Right atrium auricular region (tissue), 2 donors: ENCODE results near the gene SHISAL2A. TPM values are rescaled to one million over a fixed set of nuclear protein-coding genes. Genes with fewer than 3 reads are reported as not detected.

ENCODE experiments used
- DNase-seq: peaks from one replicate; pipeline ENCODE4 v3.0.0-alpha.2; 2019; ENCODE audit warnings: low spot score
- H3K27ac ChIP-seq, 2 donors: fragments of 200-600 bp; sonication (generic); 1 replicate in 1 of 2; 2 replicates in 1 of 2; pipeline ENCODE4 v1.5.1; 2016 to 2019
- H3K27me3 ChIP-seq, 2 donors: fragments of 200-600 bp; sonication (generic); one replicate each; pipeline versions ENCODE4 v1.5.1 to v1.6.0; 2017 to 2019
- H3K36me3 ChIP-seq: fragments of 200-600 bp; sonication (generic); one replicate; pipeline ENCODE4 v1.5.1; 2016
- H3K4me1 ChIP-seq, 2 donors: fragments of 200-600 bp; sonication (generic); one replicate each; pipeline versions ENCODE4 v1.5.1 to v1.6.0; 2017 to 2019
- H3K4me3 ChIP-seq, 2 donors: fragments of 200-600 bp; sonication (generic); 1 replicate in 1 of 2; 2 replicates in 1 of 2; pipeline ENCODE4 v1.5.1; 2017 to 2019; ENCODE audit warnings: mild to moderate bottlenecking in 1 of 2, moderate library complexity in 1 of 2
- H3K9me3 ChIP-seq, 2 donors: fragments of 200-600 bp; sonication (generic); one replicate each; pipeline ENCODE4 v1.5.1; 2019
- total RNA-seq, 2 donors: library from RNA; depleted of rRNA; stranded (reverse); fragments of >200 nt; gene quantifications; one replicate each; pipeline ENCODE4 v1.1.0, GENCODE V29; 2016
- TF ChIP-seq, protein P1 (sequence below), 2 donors: fragments of 200-600 bp; sonication (generic); IDR thresholded peaks; one replicate each; pipeline ENCODE4 v1.5.1; 2019; ENCODE audit warnings: antibody characterized with exemption in 2 of 2

Gene SHISAL2A
- total RNA-seq, 2 donors from 2014 or later: not detected

DNA sequence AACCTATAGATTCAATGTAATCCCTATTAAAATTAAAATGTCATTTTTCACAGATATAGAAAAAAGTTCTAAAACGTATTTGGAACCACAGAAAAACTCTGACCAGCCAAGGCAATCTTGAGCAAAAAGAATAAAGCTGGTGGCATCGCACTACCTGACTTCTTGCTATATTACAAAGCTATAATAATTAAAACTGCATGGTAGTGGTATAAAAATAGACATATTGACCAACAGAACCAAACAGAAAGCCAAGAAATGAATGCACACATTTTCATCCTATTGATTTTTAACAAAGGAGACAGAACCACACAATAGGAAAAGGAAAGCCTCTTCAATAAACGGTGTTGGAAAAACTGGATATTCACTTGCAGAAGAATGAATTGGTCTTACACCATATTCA lies 9.2 kb upstream of the SHISAL2A start:
- Histone ChIP-seq H3K4me3 (no peak overlapping the region), H3K27me3 (no peaks in the 10 kb centered on the region), H3K4me1 (no peaks in the 10 kb centered on the region), H3K36me3 (no peaks in the 10 kb centered on the region), H3K27ac (no peak overlapping the region), H3K9me3 (peaks cover 9 to 33% of the 10 kb centered on the region in 2 donors)
- no peak for DNase-seq
- TF ChIP-seq, protein P1, sequence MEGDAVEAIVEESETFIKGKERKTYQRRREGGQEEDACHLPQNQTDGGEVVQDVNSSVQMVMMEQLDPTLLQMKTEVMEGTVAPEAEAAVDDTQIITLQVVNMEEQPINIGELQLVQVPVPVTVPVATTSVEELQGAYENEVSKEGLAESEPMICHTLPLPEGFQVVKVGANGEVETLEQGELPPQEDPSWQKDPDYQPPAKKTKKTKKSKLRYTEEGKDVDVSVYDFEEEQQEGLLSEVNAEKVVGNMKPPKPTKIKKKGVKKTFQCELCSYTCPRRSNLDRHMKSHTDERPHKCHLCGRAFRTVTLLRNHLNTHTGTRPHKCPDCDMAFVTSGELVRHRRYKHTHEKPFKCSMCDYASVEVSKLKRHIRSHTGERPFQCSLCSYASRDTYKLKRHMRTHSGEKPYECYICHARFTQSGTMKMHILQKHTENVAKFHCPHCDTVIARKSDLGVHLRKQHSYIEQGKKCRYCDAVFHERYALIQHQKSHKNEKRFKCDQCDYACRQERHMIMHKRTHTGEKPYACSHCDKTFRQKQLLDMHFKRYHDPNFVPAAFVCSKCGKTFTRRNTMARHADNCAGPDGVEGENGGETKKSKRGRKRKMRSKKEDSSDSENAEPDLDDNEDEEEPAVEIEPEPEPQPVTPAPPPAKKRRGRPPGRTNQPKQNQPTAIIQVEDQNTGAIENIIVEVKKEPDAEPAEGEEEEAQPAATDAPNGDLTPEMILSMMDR (IDR thresholded peaks at IDR 0.05): no peak

DNA sequence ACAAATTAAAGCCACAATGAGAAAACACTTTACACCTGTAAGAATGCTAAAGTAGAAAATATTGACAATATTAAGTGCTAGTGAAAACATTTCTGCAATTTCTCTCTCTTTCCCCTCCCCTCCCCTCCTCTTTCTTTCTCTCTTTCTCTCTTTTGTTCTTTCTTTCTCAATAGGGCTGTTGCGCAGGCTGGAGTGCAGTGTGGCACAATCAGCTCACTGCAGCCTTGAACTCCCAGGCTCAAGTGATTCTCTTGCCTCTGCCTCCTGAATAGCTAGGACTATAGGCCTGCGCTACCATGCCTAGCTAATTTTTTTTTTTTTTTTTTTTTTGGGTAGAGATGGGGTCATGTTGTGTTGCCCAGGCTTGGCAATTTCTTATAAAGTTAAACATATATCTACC lies 5.9 kb upstream of the SHISAL2A start:
- Histone ChIP-seq H3K9me3 (peaks cover 8 to 21% of the 10 kb centered on the region in 2 donors), H3K27me3 (no peaks in the 10 kb centered on the region), H3K36me3 (no peaks in the 10 kb centered on the region), H3K4me3 (no peak overlapping the region), H3K27ac (no peak overlapping the region), H3K4me1 (peaks cover 0 to under 1% of the 10 kb centered on the region in 2 donors)
- DNase-seq: no peak
- TF ChIP-seq, protein P1 (IDR thresholded peaks at IDR 0.05): no peak

DNA sequence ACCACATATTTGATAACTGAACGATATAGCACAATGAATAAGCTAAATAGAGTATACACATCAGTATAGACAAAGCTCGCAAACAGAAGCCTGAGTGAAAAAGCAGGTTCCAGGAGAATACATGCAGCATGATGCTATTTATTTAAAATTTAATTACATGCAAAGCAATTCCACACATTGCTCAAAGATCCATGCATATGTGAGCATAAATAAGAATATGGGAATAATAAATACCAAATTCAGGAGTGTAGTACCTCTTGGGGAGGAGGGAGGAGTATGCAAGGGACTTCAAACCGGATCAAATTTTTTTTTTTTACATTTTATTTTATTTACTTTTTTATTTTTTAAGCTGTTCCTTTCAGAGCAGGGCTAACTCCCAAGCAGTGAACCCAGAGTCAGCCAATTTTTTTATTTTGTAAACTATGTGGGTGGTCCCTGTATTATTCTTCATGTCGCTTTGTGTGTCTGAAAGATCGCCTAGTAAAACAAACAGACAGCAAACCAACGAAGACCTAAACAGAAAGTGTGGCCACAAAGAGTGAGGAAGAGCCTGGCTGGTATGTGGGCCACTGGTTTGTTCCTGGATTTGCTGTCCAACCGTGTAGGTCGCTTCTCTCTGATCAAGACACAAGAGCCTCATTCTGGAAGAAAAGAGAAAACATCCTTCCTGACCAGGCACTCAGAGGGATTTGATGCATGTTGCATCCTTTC lies 4.2 kb upstream of the SHISAL2A start:
- Histone ChIP-seq H3K4me3 (no peak overlapping the region), H3K9me3 (peaks cover 0 to 4% of the 10 kb centered on the region in 2 donors), H3K27ac (no peak overlapping the region), H3K4me1 (peaks cover 0 to 11% of the 10 kb centered on the region in 2 donors), H3K27me3 (no peaks in the 10 kb centered on the region), H3K36me3 (no peaks in the 10 kb centered on the region)
- no peak for DNase-seq
- TF ChIP-seq, protein P1 (IDR thresholded peaks at IDR 0.05): no peak

DNA sequence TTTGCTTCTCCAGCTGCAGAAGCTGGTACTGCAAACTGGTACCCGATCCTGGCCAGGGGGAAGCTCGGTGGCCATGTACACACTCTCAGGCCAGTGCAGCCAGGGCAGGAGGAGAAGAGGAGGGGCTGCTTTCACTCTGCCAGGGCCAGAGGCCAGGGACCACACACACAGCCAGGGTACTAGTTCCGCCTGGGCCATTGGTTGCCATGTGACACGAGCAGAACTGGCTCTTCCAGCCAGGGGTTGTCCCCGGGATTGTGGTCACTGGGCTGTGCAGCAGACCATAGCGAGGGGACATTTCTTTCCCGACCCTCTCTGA lies 3.7 kb upstream of the SHISAL2A start:
- Histone ChIP-seq H3K27me3 (peaks cover 0 to 3% of the 10 kb centered on the region in 2 donors), H3K9me3 (no peaks in the 10 kb centered on the region), H3K4me1 (peaks cover 0 to 11% of the 10 kb centered on the region in 2 donors), H3K36me3 (no peaks in the 10 kb centered on the region), H3K4me3 (no peak overlapping the region), H3K27ac (no peak overlapping the region)
- TF ChIP-seq, protein P1 (IDR thresholded peaks at IDR 0.05): no peak
- no peak for DNase-seq

DNA sequence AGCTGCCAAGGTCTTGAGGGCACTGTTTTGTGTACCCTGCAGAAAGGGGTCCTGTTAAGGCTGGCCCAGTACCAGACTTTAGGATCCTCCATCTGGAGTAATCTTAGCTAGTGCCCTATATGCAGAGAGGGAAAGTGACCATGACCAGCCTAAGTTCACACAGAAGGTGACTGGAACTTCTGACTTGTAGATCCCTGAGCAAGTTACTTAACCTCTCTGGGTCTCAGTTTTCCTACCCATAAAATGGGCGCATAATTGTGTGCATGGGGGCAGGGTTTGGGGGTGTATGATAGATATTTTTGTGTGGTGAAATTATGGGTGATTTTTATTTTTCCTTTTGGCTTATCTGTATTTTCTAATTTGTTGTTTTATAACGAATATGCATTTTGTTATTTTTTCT lies 3.3 kb upstream of the SHISAL2A start:
- Histone ChIP-seq H3K27me3 (peaks cover 0 to 3% of the 10 kb centered on the region in 2 donors), H3K27ac (no peak overlapping the region), H3K36me3 (no peaks in the 10 kb centered on the region), H3K4me3 (no peak overlapping the region), H3K4me1 (peaks cover 0 to 11% of the 10 kb centered on the region in 2 donors), H3K9me3 (no peaks in the 10 kb centered on the region)
- no peak for DNase-seq
- TF ChIP-seq, protein P1 (IDR thresholded peaks at IDR 0.05): no peak
